Effector memory CD8-positive, alpha-beta T cell (primary cell): Measurements from ENCODE around the gene BAIAP2.
"Not testable (repeated sequence)": the region's sequence is repeated elsewhere in the genome, so short reads cannot be mapped to it uniquely, and the experiment has no call there.

Experiments
- ATAC-seq: fragments of 150-1000 bp; cut with Tn5 transposase; replicated peaks from 2 replicates; pipeline ENCODE4 v1.10.0; 2021; ENCODE audit warnings: mild to moderate bottlenecking, moderate library complexity
- DNase-seq, 3 experiments: peaks; one replicate each; pipeline ENCODE4 v3.0.0; 2021
- H3K27ac Mint-ChIP-seq, 2 donors: one replicate each; pipeline ENCODE4 v1.8.0; 2022; ENCODE audit warnings: mild to moderate bottlenecking in 2 of 2, mixed read lengths in 2 of 2, moderate library complexity in 2 of 2
- H3K27me3 Mint-ChIP-seq, 2 donors: one replicate each; pipeline ENCODE4 v1.8.0; 2022; ENCODE audit warnings: mixed read lengths in 2 of 2
- H3K36me3 Mint-ChIP-seq: one replicate; pipeline ENCODE4 v1.8.0; 2022; ENCODE audit warnings: mild to moderate bottlenecking, moderate library complexity, mixed read lengths; ENCODE audit not compliant: insufficient read depth
- H3K4me1 Mint-ChIP-seq, 2 donors: one replicate each; pipeline ENCODE4 v1.8.0; 2022; ENCODE audit warnings: low read depth in 2 of 2, mixed read lengths in 2 of 2
- H3K4me3 Mint-ChIP-seq, 2 donors: one replicate each; pipeline ENCODE4 v1.8.0; 2022; ENCODE audit warnings: mild to moderate bottlenecking in 2 of 2, mixed read lengths in 2 of 2, moderate library complexity in 2 of 2
- H3K9me3 Mint-ChIP-seq, 2 donors: one replicate each; pipeline ENCODE4 v1.8.0; 2022; ENCODE audit warnings: mixed read lengths in 2 of 2

BAIAP2 gene

DNA sequence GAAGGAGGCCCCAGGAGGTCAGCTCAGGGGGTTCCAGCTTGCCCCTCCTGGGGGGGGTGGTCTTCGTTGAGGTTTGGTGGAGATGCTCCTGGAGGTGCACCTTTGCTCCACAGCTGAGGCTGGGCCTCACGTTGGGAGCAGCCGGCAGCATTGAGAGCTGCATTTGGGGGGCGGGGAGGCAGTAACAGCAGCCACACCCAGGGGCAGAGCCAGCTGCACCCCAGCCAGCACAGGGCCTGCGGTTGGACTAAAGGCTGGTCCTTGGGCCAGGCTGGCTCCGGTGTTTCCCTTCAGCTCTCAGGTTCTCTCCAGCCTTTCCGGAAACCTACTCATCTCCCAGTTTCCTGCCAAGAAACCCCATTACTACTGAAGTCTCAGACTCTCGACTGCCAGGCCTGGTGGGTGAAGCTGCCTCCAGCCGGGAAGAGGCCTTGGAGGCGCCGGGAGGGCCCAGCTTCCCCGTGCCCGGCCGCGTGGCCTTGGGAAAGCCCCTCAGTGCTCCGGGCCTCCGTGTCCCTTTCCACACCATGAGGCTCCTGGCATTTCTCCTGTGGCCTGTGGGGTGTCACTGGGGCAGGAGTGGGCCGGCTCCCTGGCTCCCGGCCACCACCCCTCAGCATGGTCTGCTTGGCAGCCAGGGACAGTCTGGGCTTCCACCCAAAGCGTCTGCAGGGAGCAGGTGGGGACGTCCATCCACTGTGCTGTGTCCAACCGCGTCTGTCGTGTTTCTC is 14.0 kb upstream of the BAIAP2 start:
- H3K36me3 Mint-ChIP-seq: no peaks in the 10 kb centered on the region
- H3K4me3 Mint-ChIP-seq: no peak overlapping the region
- H3K4me1 Mint-ChIP-seq: peaks cover 19 to 21% of the 10 kb centered on the region in 2 donors

GRCh38 chr17:81021531-81022343 is 13.2 kb upstream of the BAIAP2 start:
- H3K27me3 Mint-ChIP-seq: peaks cover 9 to 19% of the 10 kb centered on the region in 2 donors
- no peak for ATAC-seq
- no peak overlapping the region for H3K27ac Mint-ChIP-seq

More for the DNA sequence above, 14.0 kb upstream of the BAIAP2 start:
- peak overlapping the region in 1 of 2 donors; percentile 74 for H3K27ac Mint-ChIP-seq
- no peak for ATAC-seq
- H3K9me3 Mint-ChIP-seq: no peaks in the 10 kb centered on the region
- DNase-seq: no peak
- peaks cover under 1 to 11% of the 10 kb centered on the region in 2 donors for H3K27me3 Mint-ChIP-seq

GRCh38 chr17:81022344-81022676 is 12.6 kb upstream of the BAIAP2 start:
- Mint-ChIP-seq H3K36me3 (no peaks in the 10 kb centered on the region), H3K4me3 (no peak overlapping the region), H3K27me3 (peaks cover 14 to 24% of the 10 kb centered on the region in 2 donors), H3K4me1 (peaks cover 17 to 19% of the 10 kb centered on the region in 2 donors), H3K9me3 (no peaks in the 10 kb centered on the region), H3K27ac (no peak overlapping the region)
- no peak for DNase-seq
- no peak for ATAC-seq

More at GRCh38 chr17:81021531-81022343, 13.2 kb upstream of the BAIAP2 start:
- peaks cover 19% of the 10 kb centered on the region in 2 donors for H3K4me1 Mint-ChIP-seq
- no peak for DNase-seq
- no peak overlapping the region for H3K4me3 Mint-ChIP-seq
- H3K9me3 Mint-ChIP-seq: no peaks in the 10 kb centered on the region
- no peaks in the 10 kb centered on the region for H3K36me3 Mint-ChIP-seq

- peaks cover 4% of the 10 kb centered on the region in 2 donors for H3K4me1 Mint-ChIP-seq
- no peaks in the 10 kb centered on the region for H3K36me3 Mint-ChIP-seq
- DNase-seq (no peak), ATAC-seq (no peak)
- H3K27me3 Mint-ChIP-seq: peaks cover 22 to 45% of the 10 kb centered on the region in 2 donors
- no peaks in the 10 kb centered on the region for H3K9me3 Mint-ChIP-seq
- no peak overlapping the region for H3K27ac Mint-ChIP-seq
- no peak overlapping the region for H3K4me3 Mint-ChIP-seq
Observed at GRCh38 chr17:81025065-81025740, 9.7 kb upstream of the BAIAP2 start.

DNA sequence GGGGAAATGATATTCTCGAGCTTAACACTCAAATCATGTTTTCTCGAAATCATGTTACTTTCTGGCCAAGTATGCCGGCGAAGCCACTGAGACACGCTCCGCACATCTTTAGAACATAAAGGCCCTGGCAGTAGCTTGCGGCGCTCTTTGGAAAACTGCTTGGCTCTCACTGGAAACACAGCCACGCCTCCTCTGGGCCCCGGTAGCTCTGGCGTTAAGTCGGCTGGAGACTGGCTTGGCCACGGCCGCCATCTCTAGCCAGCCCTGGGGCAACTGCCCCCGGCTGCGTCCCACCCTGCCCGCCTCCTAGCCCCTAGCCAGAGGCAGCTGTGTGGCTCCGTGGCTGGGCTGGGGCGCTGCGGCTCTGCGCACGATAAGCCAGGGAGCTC is 9.2 kb upstream of the BAIAP2 start:
- H3K27ac Mint-ChIP-seq: no peak overlapping the region
- DNase-seq (no peak), ATAC-seq (no peak)
- H3K27me3 Mint-ChIP-seq: peaks cover 22 to 50% of the 10 kb centered on the region in 2 donors
- H3K4me1 Mint-ChIP-seq: peaks cover 4% of the 10 kb centered on the region in 2 donors
- no peak overlapping the region for H3K4me3 Mint-ChIP-seq
- H3K36me3 Mint-ChIP-seq: no peaks in the 10 kb centered on the region
- H3K9me3 Mint-ChIP-seq: no peaks in the 10 kb centered on the region

DNA sequence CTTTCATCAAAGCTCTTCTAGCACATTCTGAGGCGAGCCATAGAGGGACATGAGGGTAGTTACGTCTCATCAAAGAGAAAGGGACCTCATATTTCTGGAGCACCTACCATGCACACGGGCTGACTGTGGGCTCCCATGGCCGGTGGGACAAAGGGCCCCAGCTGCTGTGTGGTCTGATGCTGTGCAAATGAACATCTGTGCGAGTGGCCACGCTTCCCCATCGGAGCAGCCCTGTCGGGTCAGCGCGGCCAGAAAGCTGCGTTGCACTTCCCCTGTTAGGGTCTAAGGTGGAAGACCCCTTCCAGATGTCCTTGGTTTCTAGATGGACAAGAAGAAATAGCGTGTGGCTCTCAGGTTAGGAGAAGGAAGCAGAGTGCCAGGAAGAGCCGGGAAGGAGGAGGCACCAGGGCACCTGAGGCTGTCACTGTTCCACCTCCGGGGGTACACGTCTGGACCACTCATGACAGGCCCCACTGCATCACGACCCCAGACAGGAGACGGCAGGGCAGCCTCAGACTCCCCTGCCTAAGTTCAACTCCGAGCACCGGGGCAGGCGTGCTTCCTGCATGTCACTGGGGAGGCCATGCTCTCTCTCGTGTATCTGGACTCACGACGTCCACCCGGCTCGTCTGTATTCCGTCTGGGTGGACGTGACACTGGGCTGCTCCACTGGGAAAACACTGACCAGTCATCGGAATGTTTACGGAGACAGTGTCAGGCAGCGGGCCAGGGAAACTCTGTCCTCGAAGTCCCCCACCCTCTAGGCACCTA is 8.5 kb upstream of the BAIAP2 start:
- Mint-ChIP-seq H3K27ac (no peak overlapping the region), H3K36me3 (no peaks in the 10 kb centered on the region), H3K9me3 (no peaks in the 10 kb centered on the region), H3K27me3 (peaks cover 22 to 57% of the 10 kb centered on the region in 2 donors), H3K4me3 (no peak overlapping the region), H3K4me1 (peaks cover 4% of the 10 kb centered on the region in 2 donors)
- ATAC-seq: no peak
- DNase-seq: no peak

- no peak for ATAC-seq
- DNase-seq: no peak
- H3K36me3 Mint-ChIP-seq: no peaks in the 10 kb centered on the region
- no peak overlapping the region for H3K27ac Mint-ChIP-seq
- H3K9me3 Mint-ChIP-seq: no peaks in the 10 kb centered on the region
- H3K27me3 Mint-ChIP-seq: peaks cover 22 to 59% of the 10 kb centered on the region in 2 donors
- no peak overlapping the region for H3K4me3 Mint-ChIP-seq
- peaks cover 4% of the 10 kb centered on the region in 2 donors for H3K4me1 Mint-ChIP-seq
Observed at GRCh38 chr17:81027038-81027437, 7.9 kb upstream of the BAIAP2 start.

- no peaks in the 10 kb centered on the region for H3K9me3 Mint-ChIP-seq
- H3K4me1 Mint-ChIP-seq: peaks cover 4% of the 10 kb centered on the region in 2 donors
- DNase-seq (no peak), ATAC-seq (no peak)
- H3K27ac Mint-ChIP-seq: no peak overlapping the region
- H3K4me3 Mint-ChIP-seq: no peak overlapping the region
- peaks cover 22 to 59% of the 10 kb centered on the region in 2 donors for H3K27me3 Mint-ChIP-seq
- peaks cover under 1% of the 10 kb centered on the region for H3K36me3 Mint-ChIP-seq
Observed at GRCh38 chr17:81027591-81028505, 7.1 kb upstream of the BAIAP2 start.

DNA sequence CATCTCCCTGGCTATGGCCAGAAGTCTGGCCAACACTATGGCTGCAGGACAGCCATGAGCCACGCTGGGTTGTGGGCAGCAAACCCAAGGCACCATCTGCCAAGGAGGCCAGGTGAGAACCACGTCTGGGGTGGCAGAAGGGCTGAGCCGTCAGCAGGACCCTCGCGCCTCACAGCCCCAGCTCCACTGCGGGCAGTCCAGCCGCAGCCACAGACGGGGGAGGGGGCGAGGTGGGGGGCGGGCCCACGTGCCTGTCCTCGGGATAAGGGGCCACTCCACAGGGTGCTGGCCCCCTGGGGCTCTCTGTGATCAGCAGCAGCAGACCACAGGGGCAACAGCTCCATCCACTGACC is 6.5 kb upstream of the BAIAP2 start:
- H3K9me3 Mint-ChIP-seq: no peaks in the 10 kb centered on the region
- H3K36me3 Mint-ChIP-seq: peaks cover 3% of the 10 kb centered on the region
- peaks cover 22 to 59% of the 10 kb centered on the region in 2 donors for H3K27me3 Mint-ChIP-seq
- ATAC-seq (no peak), DNase-seq (no peak)
- H3K4me1 Mint-ChIP-seq: peaks cover 4 to 7% of the 10 kb centered on the region in 2 donors
- H3K4me3 Mint-ChIP-seq: no peak overlapping the region
- H3K27ac Mint-ChIP-seq: no peak overlapping the region

DNA sequence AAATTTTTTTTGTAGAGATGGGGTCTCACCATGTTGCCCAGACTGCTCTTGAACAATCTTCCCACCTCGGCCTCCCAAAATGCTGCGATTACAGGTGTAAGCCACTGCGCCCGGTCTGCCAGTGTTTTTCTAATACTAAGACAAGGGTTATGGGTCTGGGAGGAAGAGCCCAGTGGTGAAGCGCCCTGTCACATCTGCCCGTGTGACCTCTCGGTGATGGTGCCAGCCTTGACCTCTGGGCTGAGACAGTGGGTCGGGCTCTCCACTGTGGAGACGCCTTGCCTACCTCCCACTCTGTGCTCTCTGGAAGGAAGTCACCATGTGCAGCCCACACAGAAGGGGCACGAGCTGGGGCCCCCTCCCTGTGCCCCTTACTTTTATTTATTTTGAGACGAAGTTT is 5.1 kb upstream of the BAIAP2 start:
- Mint-ChIP-seq H3K4me1 (peaks cover 0 to 8% of the 10 kb centered on the region in 2 donors), H3K27me3 (peaks cover 22 to 57% of the 10 kb centered on the region in 2 donors), H3K27ac (no peak overlapping the region), H3K36me3 (peaks cover 5% of the 10 kb centered on the region), H3K4me3 (no peak overlapping the region), H3K9me3 (no peaks in the 10 kb centered on the region)
- ATAC-seq (no peak), DNase-seq (no peak)

- H3K4me1 Mint-ChIP-seq, H3K4me3 Mint-ChIP-seq, H3K36me3 Mint-ChIP-seq, H3K9me3 Mint-ChIP-seq, H3K27ac Mint-ChIP-seq, DNase-seq, ATAC-seq: not testable (repeated sequence)
- H3K27me3 Mint-ChIP-seq: peaks cover 22 to 53% of the 10 kb centered on the region in 2 donors
Observed at GRCh38 chr17:81030312-81030711, 4.6 kb upstream of the BAIAP2 start.

DNA sequence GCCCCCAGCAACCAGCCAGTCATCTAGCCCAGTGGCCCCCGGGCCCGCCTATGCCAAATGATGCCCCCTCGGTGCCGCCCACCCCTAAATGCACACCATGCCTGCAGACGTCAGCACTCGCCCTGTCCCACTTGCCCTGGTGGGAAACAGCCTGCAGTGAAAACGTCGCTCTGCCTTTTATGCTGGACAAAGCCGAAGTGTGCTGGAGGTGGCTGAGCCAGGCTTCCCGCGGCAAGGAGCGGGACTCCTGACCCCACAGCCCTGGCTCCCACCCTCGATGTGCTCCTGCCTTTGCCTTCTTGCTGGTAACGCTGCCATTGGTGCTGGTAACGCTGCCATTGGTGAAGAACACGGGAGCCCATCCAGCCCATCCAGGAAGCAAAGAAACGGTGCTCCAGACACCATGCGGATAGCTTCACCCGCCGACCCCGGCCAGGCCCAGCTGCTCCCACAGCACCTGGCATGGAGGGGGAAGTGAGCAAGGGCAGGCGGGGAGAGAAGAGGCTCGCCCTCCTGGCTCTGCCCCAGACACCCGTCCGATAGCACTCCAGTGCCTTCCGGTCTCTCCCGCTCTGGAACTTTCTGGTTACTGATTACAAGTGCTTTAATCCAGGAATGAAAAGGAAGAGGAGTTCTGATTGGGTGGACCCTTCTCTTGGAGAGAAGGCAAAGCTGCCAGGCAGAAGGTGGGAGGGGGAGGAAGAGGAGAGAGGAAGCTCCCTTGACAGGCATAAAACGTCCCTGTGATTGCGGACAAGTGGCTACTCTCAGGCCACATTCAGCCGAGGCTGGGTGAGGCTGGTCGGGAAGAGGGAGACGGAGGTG is 4.0 kb upstream of the BAIAP2 start:
- H3K4me3 Mint-ChIP-seq: no peak overlapping the region
- peaks cover 0 to 10% of the 10 kb centered on the region in 2 donors for H3K4me1 Mint-ChIP-seq
- no peak overlapping the region for H3K27ac Mint-ChIP-seq
- ATAC-seq (no peak), DNase-seq (no peak)
- H3K27me3 Mint-ChIP-seq: peaks cover 21 to 49% of the 10 kb centered on the region in 2 donors
- peaks cover 12% of the 10 kb centered on the region for H3K36me3 Mint-ChIP-seq
- no peaks in the 10 kb centered on the region for H3K9me3 Mint-ChIP-seq
